Gastrocnemius medialis (tissue), 4 donors: ENCODE data around the gene MERTK. TPM values are rescaled to one million over a fixed set of nuclear protein-coding genes. Genes with fewer than 3 reads are reported as not detected.
"Not testable (repeated sequence)": the region's sequence is repeated elsewhere in the genome, so short reads cannot be mapped to it uniquely, and the experiment has no call there.

Experiments used
- ATAC-seq, 2 donors: fragments of 150-250 bp; one replicate each; pipeline ENCODE4 v1.9.1; 2016
- DNase-seq, 2 donors: peaks; one replicate each; pipeline ENCODE4 v3.0.0-alpha.2; 2019
- H3K27ac ChIP-seq, 4 donors: fragments of 200-600 bp; sonication (generic); 1 replicate in 1 of 4; 2 replicates in 3 of 4; pipeline ENCODE4 v1.5.1; 2016 to 2018; ENCODE audit warnings: mild to moderate bottlenecking in 2 of 4, moderate library complexity in 1 of 4
- H3K27me3 ChIP-seq, 3 donors: fragments of 200-600 bp; sonication (generic) in 2 of 3; 1 replicate in 1 of 3; 2 replicates in 2 of 3; pipeline versions ENCODE4 v1.5.1 to v1.6.0; 2016 to 2019; ENCODE audit warnings: mild to moderate bottlenecking in 1 of 3, moderate library complexity in 1 of 3
- H3K36me3 ChIP-seq, 2 donors: fragments of 200-600 bp; sonication (generic) in 1 of 2; one replicate each; pipeline ENCODE4 v1.5.1; 2017 to 2018
- H3K4me1 ChIP-seq, 2 donors: fragments of 200-600 bp; sonication (generic) in 1 of 2; one replicate each; pipeline ENCODE4 v1.5.1; 2016 to 2017; ENCODE audit warnings: mild to moderate bottlenecking in 2 of 2
- H3K4me3 ChIP-seq, 4 donors: fragments of 200-600 bp; sonication (generic) in 3 of 4; 1 replicate in 1 of 4; 2 replicates in 3 of 4; pipeline ENCODE4 v1.5.1; 2016 to 2019; ENCODE audit warnings: mild to moderate bottlenecking in 2 of 4
- H3K9me3 ChIP-seq, 3 donors: fragments of 200-600 bp; sonication (generic) in 2 of 3; 1 replicate in 1 of 3; 2 replicates in 2 of 3; pipeline ENCODE4 v1.5.1; 2016 to 2019
- POLR2A ChIP-seq, 2 donors: fragments of 450-650 bp; IDR thresholded peaks; one replicate each; pipeline ENCODE4 v1.6.1; 2017; ENCODE audit warnings: antibody characterized with exemption in 2 of 2, mild to moderate bottlenecking in 2 of 2, moderate library complexity in 2 of 2
- in situ Hi-C, 4 donors: fragments of 200-750 bp; cut with MboI; loops; one replicate each; pipeline versions ENCODE4 v1.15.0 to v1.8.0; 2017; ENCODE audit warnings: low sequenced_read_pairs in 4 of 4
- intact Hi-C: fragments of 100-400 bp; cut with DNase I; formaldehyde crosslinking; loops from one replicate; pipeline ENCODE4 v1.15.1; 2023; ENCODE audit warnings: low total_unique reads
- total RNA-seq, 4 donors: library from RNA; depleted of rRNA; stranded (reverse); fragments of >200 nt; gene quantifications; one replicate each; pipeline versions ENCODE4 v1.1.0 to v1.2.3, GENCODE V29; 2016
- TF ChIP-seq, protein P1 (sequence below), 5 experiments: fragments of 450-650 bp in 3 of 5; fragments of 200-600 bp in 2 of 5; sonication (generic) in 2 of 5; IDR thresholded peaks in 4 of 5; conservative IDR thresholded peaks in 1 of 5; 1 replicate in 4 of 5; 2 replicates in 1 of 5; pipeline ENCODE4 v1.5.1; 2016 to 2019; ENCODE audit warnings: antibody characterized with exemption in 5 of 5, mild to moderate bottlenecking in 3 of 5, moderate library complexity in 3 of 5

Gene MERTK
- total RNA-seq, 4 donors from 2014 or later = 2.4 to 5.7 (median 3.7) TPM

DNA sequence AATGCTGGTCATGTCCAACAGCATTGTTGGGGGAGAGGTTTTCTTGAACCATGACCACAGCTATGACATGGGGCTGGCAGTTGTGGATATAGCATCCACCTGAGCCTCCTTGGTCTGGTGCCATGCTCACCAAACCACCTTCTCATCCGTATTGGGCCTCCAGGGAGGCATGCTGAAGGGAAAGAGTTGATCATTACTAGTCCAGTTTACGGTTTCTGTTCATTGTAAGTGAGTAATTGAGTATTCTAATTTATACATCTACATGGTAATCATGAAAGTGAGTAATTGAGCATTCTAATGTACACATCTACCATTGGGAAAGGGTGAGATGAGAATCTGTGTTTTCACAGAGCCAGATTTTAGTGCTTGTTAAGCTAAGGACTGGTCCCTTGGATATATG is 163.4 kb downstream of the MERTK start:
- no peak for TF ChIP-seq POLR2A (IDR thresholded peaks at IDR 0.05)
- TF ChIP-seq, protein P1, sequence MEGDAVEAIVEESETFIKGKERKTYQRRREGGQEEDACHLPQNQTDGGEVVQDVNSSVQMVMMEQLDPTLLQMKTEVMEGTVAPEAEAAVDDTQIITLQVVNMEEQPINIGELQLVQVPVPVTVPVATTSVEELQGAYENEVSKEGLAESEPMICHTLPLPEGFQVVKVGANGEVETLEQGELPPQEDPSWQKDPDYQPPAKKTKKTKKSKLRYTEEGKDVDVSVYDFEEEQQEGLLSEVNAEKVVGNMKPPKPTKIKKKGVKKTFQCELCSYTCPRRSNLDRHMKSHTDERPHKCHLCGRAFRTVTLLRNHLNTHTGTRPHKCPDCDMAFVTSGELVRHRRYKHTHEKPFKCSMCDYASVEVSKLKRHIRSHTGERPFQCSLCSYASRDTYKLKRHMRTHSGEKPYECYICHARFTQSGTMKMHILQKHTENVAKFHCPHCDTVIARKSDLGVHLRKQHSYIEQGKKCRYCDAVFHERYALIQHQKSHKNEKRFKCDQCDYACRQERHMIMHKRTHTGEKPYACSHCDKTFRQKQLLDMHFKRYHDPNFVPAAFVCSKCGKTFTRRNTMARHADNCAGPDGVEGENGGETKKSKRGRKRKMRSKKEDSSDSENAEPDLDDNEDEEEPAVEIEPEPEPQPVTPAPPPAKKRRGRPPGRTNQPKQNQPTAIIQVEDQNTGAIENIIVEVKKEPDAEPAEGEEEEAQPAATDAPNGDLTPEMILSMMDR (IDR thresholded peaks at IDR 0.05 in 4 of 5, conservative IDR thresholded peaks at IDR 0.05 in 1 of 5) = no peak
- in situ Hi-C loops (no loop called here), intact Hi-C loops (no loop called here)
- Histone ChIP-seq H3K4me3 (no peak overlapping the region), H3K9me3 (no peaks in the 10 kb centered on the region), H3K4me1 (peaks cover 7 to 14% of the 10 kb centered on the region in 2 donors), H3K27ac (no peak overlapping the region), H3K36me3 (peaks cover 0 to 7% of the 10 kb centered on the region in 2 donors), H3K27me3 (no peaks in the 10 kb centered on the region)
- no peak for DNase-seq
- no peak for ATAC-seq

DNA sequence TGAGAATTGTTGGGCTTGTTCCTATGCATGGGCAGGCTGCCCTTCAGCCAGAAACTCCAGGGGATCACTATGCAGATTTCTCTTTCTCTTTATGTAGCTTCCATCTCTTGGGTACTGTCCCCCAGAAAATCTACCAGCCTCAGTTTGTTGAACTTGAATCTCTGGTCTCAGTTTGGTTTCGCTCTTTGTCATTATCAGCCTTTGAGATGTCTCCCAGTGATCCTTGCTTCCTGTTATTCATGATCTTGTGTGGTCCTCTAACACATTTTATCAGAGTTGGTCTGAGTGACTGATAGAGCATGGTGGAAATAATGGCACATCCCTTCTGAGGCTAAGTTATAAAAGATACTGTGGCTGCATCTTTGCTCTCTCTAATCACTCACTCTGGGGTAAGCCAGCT is 164.5 kb downstream of the MERTK start:
- TF ChIP-seq POLR2A (IDR thresholded peaks at IDR 0.05) = no peak
- TF ChIP-seq, protein P1 (IDR thresholded peaks at IDR 0.05 in 4 of 5, conservative IDR thresholded peaks at IDR 0.05 in 1 of 5) = no peak
- DNase-seq (no peak), ATAC-seq (no peak)
- Histone ChIP-seq H3K9me3 (no peaks in the 10 kb centered on the region), H3K27ac (no peak overlapping the region), H3K27me3 (no peaks in the 10 kb centered on the region), H3K36me3 (peaks cover 0 to 17% of the 10 kb centered on the region in 2 donors), H3K4me1 (peaks cover 0 to 4% of the 10 kb centered on the region in 2 donors), H3K4me3 (no peak overlapping the region)
- in situ Hi-C loops (no loop called here), intact Hi-C loops (no loop called here)

DNA sequence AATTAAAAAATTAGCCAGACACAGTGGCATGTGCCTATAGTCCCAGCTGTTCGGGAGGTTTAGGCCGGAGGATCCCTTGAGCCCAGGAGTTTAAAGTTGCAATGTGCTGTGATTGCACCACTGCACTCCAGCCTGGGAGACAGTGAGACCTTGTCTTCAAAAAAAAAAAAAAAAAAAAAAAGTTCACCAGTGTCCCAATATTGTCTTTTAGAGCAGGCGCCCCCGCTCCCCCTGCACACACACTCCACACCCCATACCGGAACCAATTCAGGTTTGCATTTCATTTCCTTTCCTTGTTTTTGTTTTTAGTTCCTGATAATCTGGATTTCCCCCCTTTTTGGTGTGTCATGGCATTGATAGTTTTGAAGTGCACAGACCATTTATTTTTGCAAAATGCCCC is 167.1 kb downstream of the MERTK start:
- in situ Hi-C loops = no loop called here
- Histone ChIP-seq H3K4me3 (no peak overlapping the region), H3K27ac (no peak overlapping the region), H3K9me3 (no peaks in the 10 kb centered on the region), H3K4me1 (no peaks in the 10 kb centered on the region), H3K27me3 (no peaks in the 10 kb centered on the region), H3K36me3 (peaks cover 0 to 25% of the 10 kb centered on the region in 2 donors)
- ATAC-seq (no peak), DNase-seq (no peak)
- TF ChIP-seq, protein P1 (IDR thresholded peaks at IDR 0.05 in 4 of 5, conservative IDR thresholded peaks at IDR 0.05 in 1 of 5) = no peak
- TF ChIP-seq POLR2A (IDR thresholded peaks at IDR 0.05) = no peak
- intact Hi-C loops = no loop called here

DNA sequence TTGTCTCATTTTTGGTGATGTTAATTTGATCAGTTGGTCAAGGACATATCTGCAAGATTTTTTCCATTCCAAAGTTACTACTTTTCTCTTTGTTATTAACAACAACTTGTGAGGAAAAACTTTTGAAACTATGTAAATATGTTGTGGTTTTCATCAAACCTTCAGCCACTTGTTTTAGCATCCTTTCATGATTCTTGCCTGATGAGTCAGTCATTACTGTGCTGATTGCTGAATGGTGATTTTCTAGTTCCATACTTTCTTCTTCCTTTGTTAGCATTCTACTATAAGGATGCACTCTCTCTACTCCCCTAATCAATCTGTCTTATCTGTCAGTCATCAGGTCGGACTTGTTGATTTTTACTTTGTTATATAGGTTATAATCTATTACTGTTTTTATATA is 167.6 kb downstream of the MERTK start:
- peaks cover 0 to 30% of the 10 kb centered on the region in 2 donors for H3K36me3 ChIP-seq
- H3K4me1 ChIP-seq = no peaks in the 10 kb centered on the region
- H3K27ac ChIP-seq = no peak overlapping the region
- H3K4me3 ChIP-seq = no peak overlapping the region
- DNase-seq (no peak), ATAC-seq (no peak)
- no peaks in the 10 kb centered on the region for H3K27me3 ChIP-seq
- intact Hi-C loops (no loop called here), in situ Hi-C loops (no loop called here)
- no peak for TF ChIP-seq POLR2A (IDR thresholded peaks at IDR 0.05)
- TF ChIP-seq, protein P1 (IDR thresholded peaks at IDR 0.05 in 4 of 5, conservative IDR thresholded peaks at IDR 0.05 in 1 of 5) = no peak
- no peaks in the 10 kb centered on the region for H3K9me3 ChIP-seq

- not testable (repeated sequence) for ATAC-seq
Measured at GRCh38 chr2:112069794-112070193, 171.4 kb downstream of the MERTK start.

More at GRCh38 chr2:112069794-112070193, 171.4 kb downstream of the MERTK start:
- H3K4me3 ChIP-seq, H3K4me1 ChIP-seq, H3K27me3 ChIP-seq, H3K27ac ChIP-seq, intact Hi-C loops, DNase-seq, in situ Hi-C loops, H3K9me3 ChIP-seq: not testable (repeated sequence)
- H3K36me3 ChIP-seq = peaks cover 0 to 31% of the 10 kb centered on the region in 2 donors
